ENCODE data around the gene RNF169. TPM values are rescaled to one million over a fixed set of nuclear protein-coding genes. Genes with fewer than 3 reads are reported as not detected.

Gene RNF169
- total and polyA plus RNA-seq, 8 donors = 2.1 to 28.1 (median 8.2) TPM

DNA sequence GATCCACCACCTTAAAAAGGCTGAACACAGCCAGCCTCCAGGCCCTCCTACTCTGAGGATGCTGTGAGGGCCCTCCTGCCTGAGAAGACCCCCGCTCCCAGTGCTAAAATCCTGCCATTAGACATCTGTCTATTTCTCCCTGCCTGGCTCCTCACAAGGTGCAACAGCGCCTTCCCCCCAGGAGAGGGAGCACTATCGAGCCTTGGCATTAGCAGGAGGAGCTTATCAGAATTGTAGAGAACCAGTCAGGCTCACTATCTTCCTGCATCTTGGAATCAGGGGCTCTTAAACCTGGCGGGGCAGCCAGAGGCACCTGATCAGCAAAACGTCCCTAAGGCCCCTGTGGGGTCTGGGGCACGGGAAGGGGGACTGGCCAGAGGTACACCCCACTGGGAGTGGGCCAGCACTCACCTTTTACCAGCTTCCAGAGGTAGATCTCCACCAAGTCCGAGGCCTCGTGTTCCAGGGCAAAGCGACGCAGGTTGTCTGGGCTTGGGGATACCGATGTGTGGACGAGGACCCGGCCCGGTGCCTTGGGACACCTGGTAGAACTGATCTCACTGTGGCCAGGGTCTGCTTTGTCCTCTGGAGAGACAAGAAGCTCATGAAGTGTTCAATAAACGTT lies 46.2 kb upstream of the RNF169 start:
- peaks cover 0 to 29% (median 12%) of the 10 kb centered on the region in 4 donors for H3K36me3 ChIP-seq
- 46 to 52% (median 46%) methylated on average over 14 to 15 of the region's 15 CpGs for WGBS, 5 donors

DNA sequence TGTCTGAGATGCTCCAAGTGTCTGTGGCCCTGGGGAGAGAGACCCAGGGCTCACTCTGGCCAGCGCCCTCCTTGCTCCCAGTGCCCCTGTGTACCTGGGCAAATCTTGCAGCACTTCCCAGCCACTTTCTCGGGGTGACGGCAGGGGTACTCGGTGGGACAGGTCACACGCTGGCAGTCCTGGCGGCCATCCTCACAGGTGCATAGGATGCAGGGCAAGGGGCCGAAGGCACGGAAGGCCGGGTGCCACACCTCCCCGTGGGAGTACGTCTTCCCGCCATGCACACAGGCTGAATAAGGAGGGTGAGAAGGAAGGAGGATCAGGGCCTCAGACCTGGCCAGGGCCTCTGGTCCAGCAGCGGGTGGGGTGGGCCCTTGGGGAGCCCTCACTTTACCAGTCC lies 45.4 kb upstream of the RNF169 start:
- no peak overlapping the region for H3K4me3 ChIP-seq
- H3K9me3 ChIP-seq = no peaks in the 10 kb centered on the region
- peaks cover 0 to 7% (median 2%) of the 10 kb centered on the region in 4 donors for H3K4me1 ChIP-seq
- intact Hi-C loops (cut with DNase I; ENCODE audit: low total_unique reads) = no loop called here
- 92 to 95% (median 94%) methylated on average over 6 to 13 of the region's 13 CpGs for WGBS, 5 donors
- peaks cover 0 to 29% (median 13%) of the 10 kb centered on the region in 4 donors for H3K36me3 ChIP-seq
- no peak overlapping the region for H3K27ac ChIP-seq
- no peaks in the 10 kb centered on the region for H3K27me3 ChIP-seq
- TF ChIP-seq EP300 (IDR thresholded peaks at IDR 0.05) = no peak
- no peak for TF ChIP-seq POLR2A (IDR thresholded peaks at IDR 0.05)
- TF ChIP-seq, protein P1, sequence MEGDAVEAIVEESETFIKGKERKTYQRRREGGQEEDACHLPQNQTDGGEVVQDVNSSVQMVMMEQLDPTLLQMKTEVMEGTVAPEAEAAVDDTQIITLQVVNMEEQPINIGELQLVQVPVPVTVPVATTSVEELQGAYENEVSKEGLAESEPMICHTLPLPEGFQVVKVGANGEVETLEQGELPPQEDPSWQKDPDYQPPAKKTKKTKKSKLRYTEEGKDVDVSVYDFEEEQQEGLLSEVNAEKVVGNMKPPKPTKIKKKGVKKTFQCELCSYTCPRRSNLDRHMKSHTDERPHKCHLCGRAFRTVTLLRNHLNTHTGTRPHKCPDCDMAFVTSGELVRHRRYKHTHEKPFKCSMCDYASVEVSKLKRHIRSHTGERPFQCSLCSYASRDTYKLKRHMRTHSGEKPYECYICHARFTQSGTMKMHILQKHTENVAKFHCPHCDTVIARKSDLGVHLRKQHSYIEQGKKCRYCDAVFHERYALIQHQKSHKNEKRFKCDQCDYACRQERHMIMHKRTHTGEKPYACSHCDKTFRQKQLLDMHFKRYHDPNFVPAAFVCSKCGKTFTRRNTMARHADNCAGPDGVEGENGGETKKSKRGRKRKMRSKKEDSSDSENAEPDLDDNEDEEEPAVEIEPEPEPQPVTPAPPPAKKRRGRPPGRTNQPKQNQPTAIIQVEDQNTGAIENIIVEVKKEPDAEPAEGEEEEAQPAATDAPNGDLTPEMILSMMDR (IDR thresholded peaks at IDR 0.05) = no peak
- no peak for TF ChIP-seq POLR2AphosphoS5 (IDR thresholded peaks at IDR 0.05)
- no peak for DNase-seq

More for the DNA sequence above, 46.2 kb upstream of the RNF169 start:
- intact Hi-C loops (cut with DNase I; ENCODE audit: low total_unique reads) = no loop called here
- H3K4me1 ChIP-seq = peaks cover 2 to 12% (median 9%) of the 10 kb centered on the region in 4 donors
- peak; percentile 74 to 87 for DNase-seq
- peak overlapping the region in 1 of 5 donors; percentile 37 for H3K27ac ChIP-seq
- TF ChIP-seq POLR2A (IDR thresholded peaks at IDR 0.05) (no peak), EP300 (IDR thresholded peaks at IDR 0.05) (no peak), POLR2AphosphoS5 (IDR thresholded peaks at IDR 0.05) (no peak)
- TF ChIP-seq, protein P1 (IDR thresholded peaks at IDR 0.05) = peak in 5 of 7 experiments; percentile 63 to 91 (median 83)
- no peaks in the 10 kb centered on the region for H3K9me3 ChIP-seq
- no peak overlapping the region for H3K4me3 ChIP-seq
- H3K27me3 ChIP-seq = no peaks in the 10 kb centered on the region

DNA sequence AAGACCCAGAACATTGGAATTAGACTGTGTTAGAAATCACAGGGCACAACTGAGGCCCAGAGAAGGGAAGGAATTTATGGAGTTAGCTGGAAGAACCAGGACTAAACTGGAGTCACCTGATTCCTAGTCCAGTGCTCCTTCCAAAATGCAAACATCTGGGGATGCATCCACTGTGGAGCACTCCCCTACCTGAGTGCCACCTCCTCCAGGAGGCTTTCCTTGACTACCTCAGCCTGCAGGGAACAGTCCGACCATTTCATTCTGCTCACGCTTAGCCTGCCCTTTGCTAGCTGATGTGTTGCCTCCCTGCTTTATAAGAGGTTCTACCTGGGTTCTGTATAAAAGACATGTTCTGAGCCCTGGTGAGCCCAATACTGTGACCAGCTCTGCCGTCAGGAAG lies 41.5 kb upstream of the RNF169 start:
- 96 to 100% (median 100%) methylated on average over 2 to 3 of the region's 3 CpGs for WGBS, 5 donors

DNA sequence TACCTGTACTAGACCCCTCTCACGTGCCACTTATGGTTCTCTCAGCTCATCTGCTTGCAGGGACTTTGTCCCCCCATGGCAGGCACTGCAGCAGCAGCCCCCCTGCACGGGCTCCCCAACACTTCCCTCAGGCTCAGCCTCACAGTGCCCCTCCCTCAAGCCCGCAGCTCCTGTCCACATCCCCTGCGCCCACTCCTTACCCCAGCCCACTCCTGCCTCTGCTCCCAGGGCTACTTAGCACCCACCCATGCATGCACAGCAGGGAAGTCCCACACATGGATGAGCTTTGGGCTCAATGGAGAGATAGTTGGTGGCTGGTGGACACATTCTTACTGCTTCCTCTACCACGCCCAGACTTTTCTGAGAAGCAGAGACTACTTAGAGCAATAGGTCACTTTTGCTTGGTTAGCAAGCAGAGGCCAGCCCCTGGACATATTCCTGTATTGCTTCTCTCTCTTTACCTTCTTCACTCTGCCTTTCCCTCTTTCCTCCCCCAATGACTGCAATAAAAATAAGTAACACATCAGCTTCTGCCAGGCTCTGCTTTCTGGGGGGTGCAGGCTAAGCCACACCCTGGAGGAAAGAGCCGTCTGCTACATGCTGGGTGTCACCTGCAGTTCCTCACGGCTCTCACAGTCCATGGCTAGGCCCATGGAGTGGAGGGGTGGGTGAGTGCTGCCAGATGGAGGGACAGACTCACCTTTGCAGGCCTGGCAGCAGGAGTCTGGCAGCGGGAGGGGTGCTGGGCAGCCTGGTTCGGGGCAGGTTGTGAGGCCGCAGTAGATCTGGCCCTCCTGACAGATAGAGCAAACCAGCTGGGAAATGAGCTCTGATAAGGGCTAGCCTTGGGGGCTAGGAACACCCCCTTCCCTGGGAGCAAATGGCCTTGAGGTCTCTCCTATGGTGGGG lies 40.8 kb upstream of the RNF169 start:
- WGBS, 5 donors = 75 to 85% (median 81%) methylated on average over 9 to 10 of the region's 10 CpGs
- peaks cover 0 to 34% (median 14%) of the 10 kb centered on the region in 4 donors for H3K36me3 ChIP-seq
- TF ChIP-seq EP300 (IDR thresholded peaks at IDR 0.05) (no peak), POLR2A (IDR thresholded peaks at IDR 0.05) (no peak), POLR2AphosphoS5 (IDR thresholded peaks at IDR 0.05) (no peak)
- TF ChIP-seq, protein P1 (IDR thresholded peaks at IDR 0.05) = no peak
- no peaks in the 10 kb centered on the region for H3K4me1 ChIP-seq
- peak in 1 of 2 donors; percentile 20 for DNase-seq
- no peaks in the 10 kb centered on the region for H3K9me3 ChIP-seq
- no peak overlapping the region for H3K4me3 ChIP-seq
- intact Hi-C loops (cut with DNase I; ENCODE audit: low total_unique reads) = no loop called here
- peak overlapping the region in 1 of 5 donors; percentile 14 for H3K27ac ChIP-seq
- no peaks in the 10 kb centered on the region for H3K27me3 ChIP-seq

More for the DNA sequence above, 41.5 kb upstream of the RNF169 start:
- Histone ChIP-seq H3K4me3 (no peak overlapping the region), H3K36me3 (peaks cover 0 to 34% (median 14%) of the 10 kb centered on the region in 4 donors), H3K27ac (no peak overlapping the region), H3K9me3 (no peaks in the 10 kb centered on the region), H3K27me3 (no peaks in the 10 kb centered on the region), H3K4me1 (peaks cover 0 to 6% (median 1%) of the 10 kb centered on the region in 4 donors)
- DNase-seq = no peak
- intact Hi-C loops (cut with DNase I; ENCODE audit: low total_unique reads) = no loop called here
- TF ChIP-seq POLR2A (IDR thresholded peaks at IDR 0.05) = no peak
- TF ChIP-seq POLR2AphosphoS5 (IDR thresholded peaks at IDR 0.05) = no peak
- TF ChIP-seq, protein P1 (IDR thresholded peaks at IDR 0.05) = no peak
- no peak for TF ChIP-seq EP300 (IDR thresholded peaks at IDR 0.05)
